ENCODE measurements around the gene PCGF5.
"Not testable (repeated sequence)": the region's sequence is repeated elsewhere in the genome, so short reads cannot be mapped to it uniquely, and the experiment has no call there.

The PCGF5 gene

GRCh38 chr10:91250341-91250740, 29.9 kb downstream of the PCGF5 start:
- TF ChIP-seq CTCF (IDR thresholded peaks at IDR 0.05; ENCODE audit: low read depth, low read length), result no peak
- no peaks in the 10 kb centered on the region for H3K27me3 ChIP-seq
- no peak overlapping the region for H3K4me3 ChIP-seq (ENCODE audit: low read depth, low read length)
- no peaks in the 10 kb centered on the region for H3K9me3 ChIP-seq
- H3K36me3 ChIP-seq, result peaks cover 5% of the 10 kb centered on the region
- DNase-seq, result no peak
- peaks cover 19% of the 10 kb centered on the region for H3K4me1 ChIP-seq

- peaks cover 7% of the 10 kb centered on the region for H3K36me3 ChIP-seq
- no peaks in the 10 kb centered on the region for H3K9me3 ChIP-seq
- H3K27me3 ChIP-seq, result no peaks in the 10 kb centered on the region
- H3K4me3 ChIP-seq (ENCODE audit: low read depth, low read length), result no peak overlapping the region
- peaks cover 19% of the 10 kb centered on the region for H3K4me1 ChIP-seq
- DNase-seq, result peak; percentile 44
- TF ChIP-seq CTCF (IDR thresholded peaks at IDR 0.05; ENCODE audit: low read depth, low read length), result peak; percentile 96
Observed at GRCh38 chr10:91251430-91252056, 31.1 kb downstream of the PCGF5 start.

GRCh38 chr10:91253300-91253699, 32.8 kb downstream of the PCGF5 start:
- no peaks in the 10 kb centered on the region for H3K27me3 ChIP-seq
- H3K4me1 ChIP-seq, result peaks cover 20% of the 10 kb centered on the region
- peaks cover 7% of the 10 kb centered on the region for H3K36me3 ChIP-seq
- no peaks in the 10 kb centered on the region for H3K9me3 ChIP-seq
- no peak for DNase-seq
- no peak overlapping the region for H3K4me3 ChIP-seq (ENCODE audit: low read depth, low read length)
- no peak for TF ChIP-seq CTCF (IDR thresholded peaks at IDR 0.05; ENCODE audit: low read depth, low read length)

- H3K27me3 ChIP-seq, result no peaks in the 10 kb centered on the region
- peak; percentile 43 for DNase-seq
- no peak for TF ChIP-seq CTCF (IDR thresholded peaks at IDR 0.05; ENCODE audit: low read depth, low read length)
- peaks cover 7% of the 10 kb centered on the region for H3K36me3 ChIP-seq
- no peaks in the 10 kb centered on the region for H3K9me3 ChIP-seq
- H3K4me1 ChIP-seq, result peaks cover 8% of the 10 kb centered on the region; the same call in 1 of the 2 replicates
- no peak overlapping the region for H3K4me3 ChIP-seq (ENCODE audit: low read depth, low read length)
Observed at GRCh38 chr10:91257310-91257709, 36.8 kb downstream of the PCGF5 start.

GRCh38 chr10:91260417-91260816, 40.0 kb downstream of the PCGF5 start:
- not testable (repeated sequence) for H3K4me1 ChIP-seq; H3K36me3 ChIP-seq; DNase-seq; H3K4me3 ChIP-seq (ENCODE audit: low read depth, low read length); H3K27me3 ChIP-seq; H3K9me3 ChIP-seq

- Histone ChIP-seq H3K4me1 (no peaks in the 10 kb centered on the region), H3K27me3 (no peaks in the 10 kb centered on the region), H3K9me3 (no peaks in the 10 kb centered on the region), H3K36me3 (no peaks in the 10 kb centered on the region), H3K4me3 (ENCODE audit: low read depth, low read length) (no peak overlapping the region)
- DNase-seq, result no peak
- TF ChIP-seq CTCF (IDR thresholded peaks at IDR 0.05; ENCODE audit: low read depth, low read length), result no peak
Observed at GRCh38 chr10:91271886-91272285, 51.4 kb downstream of the PCGF5 start.
